NT2/D1 (cell line): ENCODE data around the gene OSER1.

Source experiments
- DNase-seq: peaks from one replicate; pipeline ENCODE4 v3.0.0-alpha.2; 2011; ENCODE audit warnings: low read depth, low spot score
- H3K27me3 ChIP-seq: 2 replicates; pipeline ENCODE4 v1.6.0; 2011; ENCODE audit warnings: mild to moderate bottlenecking; ENCODE audit not compliant: insufficient read length, insufficient read depth
- H3K36me3 ChIP-seq: 2 replicates; pipeline ENCODE4 v1.6.1; 2011; ENCODE audit warnings: mild to moderate bottlenecking, low read length, mixed read lengths; ENCODE audit not compliant: insufficient read depth, insufficient read length
- H3K4me1 ChIP-seq: 2 replicates; pipeline ENCODE4 v1.5.1; 2011; ENCODE audit not compliant: insufficient read depth, insufficient read length
- H3K4me3 ChIP-seq: 2 replicates; pipeline ENCODE4 v1.5.1; 2011; ENCODE audit warnings: low read depth; ENCODE audit not compliant: insufficient read length
- H3K9ac ChIP-seq: 2 replicates; pipeline ENCODE4 v1.6.0; 2011; ENCODE audit warnings: low read depth; ENCODE audit not compliant: insufficient read length
- H3K9me3 ChIP-seq: 2 replicates; pipeline ENCODE4 v1.5.1; 2011; ENCODE audit warnings: mild to moderate bottlenecking, low read length; ENCODE audit not compliant: insufficient read depth
- SUZ12 ChIP-seq: IDR thresholded peaks from 2 replicates; pipeline ENCODE4 v1.6.1; 2011; ENCODE audit not compliant: insufficient read length, insufficient read depth; ENCODE audit errors: extremely low read depth
- YY1 ChIP-seq: IDR thresholded peaks from 2 replicates; pipeline ENCODE4 v1.6.1; 2011; ENCODE audit not compliant: insufficient read length, insufficient read depth
- ZNF274 ChIP-seq: IDR thresholded peaks from 2 replicates; pipeline ENCODE4 v1.6.1; 2011; ENCODE audit warnings: mild to moderate bottlenecking, low read depth, low read length

The OSER1 gene

DNA sequence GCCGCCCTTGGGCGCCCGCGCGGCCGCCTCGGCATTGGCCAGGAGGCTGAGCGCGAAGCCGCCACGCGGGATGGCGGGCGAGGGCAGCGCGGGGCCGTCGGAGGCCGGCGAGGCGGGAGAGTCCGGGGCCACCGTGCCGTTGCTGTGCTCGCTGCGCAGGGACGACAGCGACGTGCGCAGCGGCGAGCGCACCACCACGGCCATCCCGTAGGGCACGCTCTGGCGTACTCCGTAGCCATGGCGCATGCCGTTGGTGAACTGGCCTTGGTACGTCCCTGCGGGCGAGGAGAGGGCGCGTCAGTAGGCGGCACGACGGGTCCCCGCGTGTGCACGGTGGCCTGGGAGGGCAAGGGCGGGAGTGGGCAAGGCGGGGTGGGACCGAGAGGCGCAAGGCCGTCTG, 50.4 kb downstream of the OSER1 start:
- H3K36me3 ChIP-seq, result peaks cover 42% of the 10 kb centered on the region

DNA sequence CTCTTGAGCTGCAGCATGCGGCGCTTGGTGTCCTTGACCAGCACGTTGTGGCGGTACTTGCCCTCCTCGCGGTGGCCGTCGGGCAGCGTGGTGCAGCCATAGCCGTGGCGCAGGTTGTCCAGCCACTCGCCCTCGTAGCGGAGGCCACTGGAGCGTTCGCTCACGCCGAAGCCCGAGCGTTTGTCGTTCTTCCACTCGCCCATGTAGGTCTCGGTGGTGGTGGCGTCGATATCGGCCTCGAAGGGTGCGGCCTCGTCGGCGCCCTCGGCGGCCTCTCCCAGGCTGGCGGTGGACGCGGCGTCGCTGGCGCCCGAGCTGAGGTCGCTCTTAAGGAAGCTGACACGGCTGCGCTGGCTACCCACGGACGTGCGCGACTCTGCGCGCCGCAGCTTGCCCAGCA, 50.9 kb downstream of the OSER1 start:
- DNase-seq, result no peak
- Histone ChIP-seq H3K27me3 (no peaks in the 10 kb centered on the region), H3K4me1 (no peaks in the 10 kb centered on the region), H3K9ac (no peak overlapping the region), H3K36me3 (peaks cover 42% of the 10 kb centered on the region), H3K9me3 (no peaks in the 10 kb centered on the region), H3K4me3 (no peak overlapping the region)
- TF ChIP-seq YY1, result no peak
- TF ChIP-seq ZNF274, result no peak
- TF ChIP-seq SUZ12, result no peak

More for the DNA sequence above, 50.4 kb downstream of the OSER1 start:
- no peak overlapping the region for H3K9ac ChIP-seq
- H3K4me1 ChIP-seq, result peaks cover under 1% of the 10 kb centered on the region
- DNase-seq, result no peak
- no peak overlapping the region for H3K4me3 ChIP-seq
- H3K27me3 ChIP-seq, result no peaks in the 10 kb centered on the region
- no peaks in the 10 kb centered on the region for H3K9me3 ChIP-seq
- no peak for TF ChIP-seq SUZ12
- no peak for TF ChIP-seq YY1
- no peak for TF ChIP-seq ZNF274

DNA sequence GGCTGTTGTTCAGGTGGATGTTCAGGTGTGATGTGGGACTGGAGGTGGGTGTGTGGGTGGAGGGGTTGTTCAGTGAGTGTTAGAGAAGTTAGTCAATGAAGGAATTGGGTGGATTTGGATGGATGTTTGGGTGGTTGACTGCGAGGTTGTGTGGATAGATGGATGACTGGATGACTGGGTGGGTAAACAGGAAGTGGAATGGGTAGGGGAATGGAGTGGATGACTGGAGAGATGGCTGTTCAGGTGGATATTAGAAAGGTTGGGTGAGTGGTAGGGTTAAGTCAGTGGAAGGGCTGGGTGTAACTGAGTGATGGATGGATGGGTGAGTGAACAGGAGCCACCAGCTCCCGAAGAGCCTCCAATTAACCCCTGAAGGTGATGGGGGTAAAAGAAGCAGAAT, 51.4 kb downstream of the OSER1 start:
- Histone ChIP-seq H3K36me3 (peaks cover 42% of the 10 kb centered on the region), H3K9me3 (no peaks in the 10 kb centered on the region), H3K4me1 (no peaks in the 10 kb centered on the region), H3K4me3 (no peak overlapping the region), H3K27me3 (no peaks in the 10 kb centered on the region), H3K9ac (no peak overlapping the region)
- TF ChIP-seq ZNF274 (no peak), SUZ12 (no peak), YY1 (no peak)
- DNase-seq, result no peak

DNA sequence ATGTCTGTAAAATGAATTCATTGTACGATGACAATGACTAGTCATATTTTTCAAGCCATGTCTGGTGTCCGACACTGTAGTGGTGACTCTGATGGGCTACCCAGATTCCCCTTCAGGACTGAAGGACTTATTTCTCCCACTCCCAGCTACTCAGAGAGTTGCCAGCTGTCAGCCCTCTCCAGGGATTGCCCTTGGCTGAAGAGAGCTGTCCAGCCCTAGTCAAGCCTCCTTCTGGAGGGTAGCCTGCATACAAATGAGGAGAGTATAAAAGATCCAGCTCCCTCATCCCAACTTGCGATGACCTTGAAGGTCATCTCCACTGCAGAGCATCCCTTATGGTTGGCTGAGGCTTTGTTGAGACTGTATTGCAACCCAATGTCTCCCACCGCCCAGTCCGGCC, 53.5 kb downstream of the OSER1 start:
- Histone ChIP-seq H3K27me3 (no peaks in the 10 kb centered on the region), H3K4me3 (no peak overlapping the region), H3K36me3 (peaks cover 52% of the 10 kb centered on the region), H3K4me1 (peaks cover 5% of the 10 kb centered on the region), H3K9me3 (no peaks in the 10 kb centered on the region), H3K9ac (no peak overlapping the region)
- no peak for TF ChIP-seq YY1
- TF ChIP-seq ZNF274, result no peak
- no peak for TF ChIP-seq SUZ12
- DNase-seq, result no peak

DNA sequence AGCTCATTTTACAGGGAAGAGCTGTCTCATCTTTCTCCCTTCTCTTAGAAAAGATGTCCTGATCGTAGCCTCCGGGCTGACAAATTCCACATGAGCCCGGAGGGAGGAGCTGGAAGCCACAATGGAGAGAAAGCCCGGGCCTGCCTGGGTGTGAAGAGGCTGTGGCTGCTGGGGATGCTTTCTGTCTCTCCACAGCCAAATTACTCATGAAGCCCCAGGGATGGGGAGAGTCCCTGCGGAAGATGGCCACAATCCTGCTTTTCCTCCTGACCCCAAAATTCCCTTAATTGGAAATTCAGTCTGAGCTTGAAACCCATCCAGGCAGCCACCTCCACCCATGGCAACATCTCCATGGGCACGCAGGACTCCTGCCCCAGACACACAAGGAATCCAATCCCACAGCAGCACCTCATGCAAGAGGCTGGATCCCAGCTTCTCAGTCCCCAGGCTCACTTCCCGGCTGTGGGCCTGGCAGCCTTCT, 56.0 kb downstream of the OSER1 start:
- Histone ChIP-seq H3K4me3 (no peak overlapping the region), H3K27me3 (no peaks in the 10 kb centered on the region), H3K4me1 (peaks cover 9% of the 10 kb centered on the region), H3K36me3 (peaks cover 55% of the 10 kb centered on the region), H3K9ac (no peak overlapping the region), H3K9me3 (no peaks in the 10 kb centered on the region)
- TF ChIP-seq ZNF274 (no peak), SUZ12 (no peak), YY1 (no peak)
- no peak for DNase-seq

DNA sequence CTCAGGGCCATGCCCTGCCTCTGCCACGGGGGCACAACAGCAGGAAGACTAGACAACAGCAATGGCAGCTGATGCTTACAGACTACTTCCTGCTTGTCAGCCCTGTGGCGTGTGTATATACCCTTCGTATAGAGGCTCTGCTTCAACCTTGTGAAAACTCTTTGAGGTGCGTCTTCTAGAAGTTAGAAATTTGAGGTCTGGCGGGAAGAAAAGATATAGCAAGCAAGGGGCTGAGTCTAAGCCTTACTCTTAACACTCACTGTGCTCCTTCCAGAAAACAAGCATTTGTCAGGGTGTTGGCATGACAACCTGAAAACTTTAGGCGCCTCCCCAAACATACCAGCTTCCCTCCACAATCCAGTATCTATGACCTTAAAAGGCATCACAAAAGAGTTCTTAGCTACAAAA, 56.9 kb downstream of the OSER1 start:
- H3K9ac ChIP-seq, result peak overlapping the region; percentile 27
- DNase-seq, result no peak
- TF ChIP-seq YY1, result no peak
- TF ChIP-seq SUZ12, result no peak
- TF ChIP-seq ZNF274, result no peak
- H3K4me3 ChIP-seq, result no peak overlapping the region
- peaks cover 9% of the 10 kb centered on the region for H3K4me1 ChIP-seq
- H3K9me3 ChIP-seq, result no peaks in the 10 kb centered on the region
- no peaks in the 10 kb centered on the region for H3K27me3 ChIP-seq
- H3K36me3 ChIP-seq, result peaks cover 52% of the 10 kb centered on the region

DNA sequence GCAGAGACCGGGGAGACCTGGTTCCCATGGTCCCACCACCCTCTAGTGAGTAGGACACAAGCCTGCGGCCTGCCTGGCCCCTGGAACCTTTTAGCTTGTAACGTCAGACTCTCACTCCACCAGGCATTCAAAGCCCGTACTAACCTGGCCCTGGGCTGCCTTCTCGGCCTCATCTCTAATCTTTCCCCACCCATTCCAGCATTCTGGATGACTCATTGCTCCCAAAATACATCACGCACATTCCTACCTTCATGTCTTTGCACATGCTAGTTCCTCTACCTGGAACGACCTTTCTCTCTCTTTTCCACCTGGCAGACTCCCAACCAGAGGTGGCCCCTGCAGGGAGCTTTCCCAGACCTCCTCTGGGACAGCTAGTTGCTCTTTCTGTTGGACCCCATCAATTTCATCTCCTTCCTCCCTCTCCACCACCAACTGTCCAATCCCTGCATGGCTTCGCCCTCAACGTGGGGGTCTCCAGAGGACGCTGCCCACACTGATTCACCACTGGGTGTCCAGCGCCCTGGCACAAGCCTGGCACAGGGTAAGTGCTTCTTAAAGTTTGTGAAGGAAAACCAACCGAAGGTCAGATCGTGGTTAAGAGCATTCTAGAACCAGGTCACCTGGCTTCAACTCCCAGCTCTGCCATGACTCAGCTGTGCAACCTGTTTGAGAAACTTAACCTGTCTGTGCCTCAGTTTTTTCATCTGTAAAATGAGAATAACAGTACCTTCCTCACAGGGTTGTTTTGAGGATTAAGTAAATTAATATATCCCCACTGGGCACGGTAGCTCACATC, 58.8 kb downstream of the OSER1 start:
- Histone ChIP-seq H3K27me3 (no peaks in the 10 kb centered on the region), H3K9me3 (no peaks in the 10 kb centered on the region), H3K4me1 (peaks cover 9% of the 10 kb centered on the region), H3K9ac (no peak overlapping the region), H3K4me3 (no peak overlapping the region), H3K36me3 (peaks cover 44% of the 10 kb centered on the region)
- TF ChIP-seq ZNF274 (no peak), SUZ12 (no peak), YY1 (no peak)
- no peak for DNase-seq

DNA sequence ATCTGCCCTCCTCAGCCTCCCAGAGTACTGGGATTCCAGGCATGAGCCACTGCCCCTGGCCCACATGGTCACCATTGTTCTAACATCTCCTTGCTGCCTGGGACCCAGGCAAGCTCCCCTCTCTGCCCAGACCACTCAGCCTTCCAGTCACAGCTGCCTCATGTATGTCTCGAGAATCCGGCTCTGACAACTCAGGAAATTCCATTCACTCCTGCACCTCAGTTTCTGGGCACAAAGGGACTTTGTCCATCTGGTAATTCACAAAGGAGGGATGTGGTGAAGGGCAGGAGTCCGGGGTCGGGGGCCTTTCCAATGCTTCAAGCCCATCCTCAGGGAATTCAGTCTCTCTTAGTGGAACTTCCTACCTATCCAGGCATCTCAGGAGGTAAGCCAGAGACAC, 64.3 kb downstream of the OSER1 start:
- H3K27me3 ChIP-seq, result no peaks in the 10 kb centered on the region

More for the DNA sequence above, 64.3 kb downstream of the OSER1 start:
- no peak for DNase-seq
- H3K9ac ChIP-seq, result no peak overlapping the region
- no peak overlapping the region for H3K4me3 ChIP-seq
- no peak for TF ChIP-seq SUZ12
- TF ChIP-seq ZNF274, result no peak
- no peak for TF ChIP-seq YY1
- H3K9me3 ChIP-seq, result no peaks in the 10 kb centered on the region
- peaks cover 10% of the 10 kb centered on the region for H3K4me1 ChIP-seq
- peaks cover 20% of the 10 kb centered on the region for H3K36me3 ChIP-seq
